Body of pancreas (tissue), 4 donors: ENCODE results near the gene SUMF2. TPM values are rescaled to one million over a fixed set of nuclear protein-coding genes. Genes with fewer than 3 reads are reported as not detected.
A peak's percentile ranks its signal among the peaks of the same experiment; 100 is the strongest.
"Not testable (repeated sequence)": the region's sequence is repeated elsewhere in the genome, so short reads cannot be mapped to it uniquely, and the experiment has no call there.

Experiments
- ATAC-seq: fragments of 150-250 bp; one replicate; pipeline ENCODE4 v1.9.1; 2016
- DNase-seq, 4 donors: peaks; one replicate each; pipeline ENCODE4 v3.0.0-alpha.2; 2019
- H3K27ac ChIP-seq, 4 donors: fragments of 200-600 bp; sonication (generic); 1 replicate in 3 of 4; 2 replicates in 1 of 4; pipeline versions ENCODE4 v1.5.1 to v1.6.1; 2016 to 2019; ENCODE audit warnings: mild to moderate bottlenecking in 1 of 4, mixed read lengths in 1 of 4, moderate library complexity in 1 of 4
- H3K27me3 ChIP-seq, 2 donors: fragments of 200-600 bp; sonication (generic); one replicate each; pipeline ENCODE4 v1.6.0; 2016; ENCODE audit warnings: mild to moderate bottlenecking in 1 of 2
- H3K36me3 ChIP-seq, 2 donors: fragments of 200-600 bp; sonication (generic); replicated peaks in 1 of 2; 2 replicates each; pipeline ENCODE4 v1.5.1; 2016; ENCODE audit warnings: low read depth in 2 of 2; ENCODE audit not compliant: insufficient read depth in 1 of 2
- H3K4me1 ChIP-seq: fragments of 200-600 bp; sonication (generic); one replicate; pipeline ENCODE4 v1.6.0; 2016
- H3K4me3 ChIP-seq, 2 donors: fragments of 200-600 bp; sonication (generic); 1 replicate in 1 of 2; 2 replicates in 1 of 2; pipeline ENCODE4 v1.5.1; 2016 to 2019
- H3K9me3 ChIP-seq, 3 donors: fragments of 200-600 bp; sonication (generic); 1 replicate in 2 of 3; 2 replicates in 1 of 3; pipeline ENCODE4 v1.5.1; 2016
- POLR2A ChIP-seq, 3 donors: fragments of 450-650 bp; IDR thresholded peaks; one replicate each; pipeline ENCODE4 v1.6.1; 2016; ENCODE audit warnings: antibody characterized with exemption in 3 of 3, mild to moderate bottlenecking in 2 of 3
- WGBS, 2 donors: methylation state at CpG; one replicate each; pipeline ENCODE4 v1.1.5; 2017; 5-methylcytosine and 5-hydroxymethylcytosine counted together
- intact Hi-C: fragments of 100-400 bp; cut with DNase I; formaldehyde crosslinking; loops from one replicate; pipeline ENCODE4 v1.15.1; 2023
- total RNA-seq, 2 donors: library from RNA; depleted of rRNA; stranded (reverse); fragments of >200 nt; gene quantifications; one replicate each; pipeline ENCODE4 v1.1.0, GENCODE V29; 2016
- TF ChIP-seq, protein P1 (sequence below), 7 experiments: fragments of 450-650 bp in 4 of 7; fragments of 200-600 bp in 3 of 7; sonication (generic) in 3 of 7; IDR thresholded peaks; one replicate each; pipeline ENCODE4 v1.5.1; 2016 to 2019; ENCODE audit warnings: antibody characterized with exemption in 7 of 7

Gene SUMF2
- total RNA-seq, 2 donors from 2014 or later, result 105 to 143 TPM

DNA sequence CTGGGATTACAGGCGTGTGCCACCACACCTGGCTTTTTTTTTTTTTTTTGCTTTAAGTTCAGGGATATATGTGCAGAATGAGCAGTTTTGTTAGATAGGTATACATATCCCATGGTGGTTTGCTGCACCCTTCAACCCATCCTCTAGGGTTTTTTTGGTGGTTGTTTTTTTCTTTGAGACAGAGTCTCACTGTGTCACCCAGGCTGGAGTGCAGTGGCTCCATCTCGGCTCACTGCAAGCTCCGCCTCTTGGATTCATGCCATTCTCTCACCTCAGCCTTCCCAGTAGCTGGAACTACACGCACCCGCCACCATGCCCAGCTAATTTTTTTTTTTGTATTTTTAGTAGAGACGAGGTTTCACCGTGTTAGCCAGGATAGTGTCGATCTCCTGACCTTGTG lies 15.3 kb upstream of the SUMF2 start:
- TF ChIP-seq, protein P1, sequence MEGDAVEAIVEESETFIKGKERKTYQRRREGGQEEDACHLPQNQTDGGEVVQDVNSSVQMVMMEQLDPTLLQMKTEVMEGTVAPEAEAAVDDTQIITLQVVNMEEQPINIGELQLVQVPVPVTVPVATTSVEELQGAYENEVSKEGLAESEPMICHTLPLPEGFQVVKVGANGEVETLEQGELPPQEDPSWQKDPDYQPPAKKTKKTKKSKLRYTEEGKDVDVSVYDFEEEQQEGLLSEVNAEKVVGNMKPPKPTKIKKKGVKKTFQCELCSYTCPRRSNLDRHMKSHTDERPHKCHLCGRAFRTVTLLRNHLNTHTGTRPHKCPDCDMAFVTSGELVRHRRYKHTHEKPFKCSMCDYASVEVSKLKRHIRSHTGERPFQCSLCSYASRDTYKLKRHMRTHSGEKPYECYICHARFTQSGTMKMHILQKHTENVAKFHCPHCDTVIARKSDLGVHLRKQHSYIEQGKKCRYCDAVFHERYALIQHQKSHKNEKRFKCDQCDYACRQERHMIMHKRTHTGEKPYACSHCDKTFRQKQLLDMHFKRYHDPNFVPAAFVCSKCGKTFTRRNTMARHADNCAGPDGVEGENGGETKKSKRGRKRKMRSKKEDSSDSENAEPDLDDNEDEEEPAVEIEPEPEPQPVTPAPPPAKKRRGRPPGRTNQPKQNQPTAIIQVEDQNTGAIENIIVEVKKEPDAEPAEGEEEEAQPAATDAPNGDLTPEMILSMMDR (IDR thresholded peaks at IDR 0.05), result peak in 1 of 7 experiments; percentile 15
- peak; percentile 67 to 82 (median 70) for DNase-seq
- H3K36me3 ChIP-seq, H3K4me3 ChIP-seq, H3K9me3 ChIP-seq, intact Hi-C loops, H3K27me3 ChIP-seq, ATAC-seq: not testable (repeated sequence)
- peaks cover 68% of the 10 kb centered on the region for H3K4me1 ChIP-seq
- 37 to 38% methylated on average over 8 of the region's 8 CpGs for WGBS, 2 donors
- H3K27ac ChIP-seq, result peak overlapping the region in 3 of 4 donors; percentile 74 to 88 (median 84)

DNA sequence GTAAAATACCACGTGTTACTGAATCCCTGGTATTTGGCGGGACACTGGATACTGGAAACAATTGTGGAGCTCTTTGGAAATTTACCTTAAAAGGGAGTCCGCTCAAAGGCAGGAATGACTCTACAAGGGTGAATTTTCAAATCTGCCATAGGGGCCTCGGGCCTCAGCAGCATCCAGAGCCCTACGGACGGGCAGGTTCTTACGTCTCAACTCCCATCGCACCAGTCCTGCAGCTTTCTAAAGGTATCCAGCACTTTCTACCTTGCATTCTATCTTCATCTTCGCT lies 13.1 kb upstream of the SUMF2 start:
- no peak for ATAC-seq
- H3K27ac ChIP-seq, result peak overlapping the region; percentile 91 to 94 (median 94)
- H3K9me3 ChIP-seq, result no peaks in the 10 kb centered on the region
- peaks cover 75% of the 10 kb centered on the region for H3K4me1 ChIP-seq
- H3K4me3 ChIP-seq, result peak overlapping the region; percentile 62 to 77
- H3K36me3 ChIP-seq, result peaks cover 0 to 8% of the 10 kb centered on the region in 2 donors
- WGBS, 2 donors, result 0 to 3% methylated on average over 9 of the region's 9 CpGs
- no peak for TF ChIP-seq POLR2A (IDR thresholded peaks at IDR 0.05)
- TF ChIP-seq, protein P1 (IDR thresholded peaks at IDR 0.05), result no peak
- H3K27me3 ChIP-seq, result no peaks in the 10 kb centered on the region
- no peak for DNase-seq
- intact Hi-C loops, result no loop called here

DNA sequence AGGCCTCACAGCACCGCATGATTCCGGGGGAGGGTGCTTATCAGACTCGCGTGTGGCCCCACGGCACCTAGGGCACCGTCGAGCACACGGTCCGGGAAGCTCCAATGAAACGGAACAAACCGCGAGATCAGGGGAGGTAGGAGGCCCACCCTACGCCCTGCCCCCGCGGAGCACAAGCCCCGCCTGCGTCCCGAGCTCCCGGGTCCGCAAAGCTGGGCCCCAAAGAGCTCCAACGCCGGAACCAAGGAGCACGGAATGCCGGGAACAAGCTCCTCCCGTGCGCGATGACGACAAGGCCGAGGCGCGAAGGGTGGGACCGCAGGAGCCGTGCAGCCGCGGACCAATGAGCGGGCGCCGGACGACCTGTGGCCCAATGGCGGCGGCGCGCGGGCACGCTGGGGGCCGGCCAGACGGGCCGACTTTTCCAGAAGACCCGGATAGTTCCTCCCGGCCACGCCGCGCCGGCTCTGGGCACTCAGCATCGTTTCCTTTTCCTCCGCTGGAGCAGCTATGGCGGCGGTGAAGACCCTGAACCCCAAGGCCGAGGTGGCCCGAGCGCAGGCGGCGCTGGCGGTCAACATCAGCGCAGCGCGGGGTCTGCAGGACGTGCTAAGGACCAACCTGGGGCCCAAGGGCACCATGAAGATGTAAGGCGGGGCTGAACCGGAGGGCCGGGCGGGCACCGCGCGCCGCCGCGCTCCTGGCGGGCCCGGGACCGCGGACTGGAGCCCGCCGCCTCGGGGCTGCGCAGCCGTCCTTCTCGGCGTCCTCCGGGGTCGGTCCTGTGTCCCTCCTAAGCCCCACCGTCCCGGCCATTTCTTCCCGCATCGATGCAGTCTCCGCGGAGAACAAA lies 12.5 kb upstream of the SUMF2 start, which contains the start of the genes CCT6A and PSPH:
TSS of gene CCT6A (plus strand) at position 427 of the 853 bp plus-strand sequence. CDS start at position 511, 84 bp downstream.
TSS of gene PSPH (minus strand) at position 106 of the 853 bp plus-strand sequence. CDS start 30,232 bp downstream, outside the sequence.
- intact Hi-C loops, result no loop called here
- peaks cover 0 to 11% of the 10 kb centered on the region in 2 donors for H3K36me3 ChIP-seq
- DNase-seq (peak; percentile 97 to 98 (median 98)), ATAC-seq (peak; percentile 95)
- peak within 1 kb of the TSS; percentile 91 to 94 (median 94) for H3K27ac ChIP-seq
- H3K27me3 ChIP-seq, result no peaks in the 10 kb centered on the region
- peak within 1 kb of the TSS; percentile 62 to 77 for H3K4me3 ChIP-seq
- TF ChIP-seq, protein P1 (IDR thresholded peaks at IDR 0.05), result peak in 1 of 7 experiments; percentile 7
- TF ChIP-seq POLR2A (IDR thresholded peaks at IDR 0.05), result peak; percentile 87 to 94 (median 92)
- peaks cover 69% of the 10 kb centered on the region for H3K4me1 ChIP-seq
- no peaks in the 10 kb centered on the region for H3K9me3 ChIP-seq
- 0 to 1% methylated on average over 13 to 92 of the region's 97 CpGs for WGBS, 2 donors

DNA sequence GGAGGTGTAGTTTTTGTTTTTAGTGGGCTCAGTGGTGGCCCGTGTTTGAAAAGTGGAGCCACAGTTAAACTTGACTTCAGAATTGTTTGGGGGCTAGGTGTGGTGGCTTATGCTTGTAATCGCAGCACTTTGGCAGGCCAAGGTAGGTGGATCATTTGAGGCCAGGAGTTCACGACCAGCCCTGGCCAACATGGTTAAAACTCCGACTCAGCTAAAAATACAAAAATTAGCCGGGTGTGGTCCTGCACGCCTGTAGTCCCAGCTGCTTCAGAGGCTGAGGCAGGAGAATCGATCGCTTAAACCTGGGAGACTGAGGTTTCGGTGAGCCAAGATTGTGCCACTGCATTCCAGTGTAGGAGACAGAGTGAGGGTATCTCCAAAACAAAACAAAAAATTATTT lies 10.7 kb upstream of the SUMF2 start:
- ATAC-seq (no peak), DNase-seq (no peak)
- peaks cover 51% of the 10 kb centered on the region for H3K4me1 ChIP-seq
- no peaks in the 10 kb centered on the region for H3K9me3 ChIP-seq
- no peak overlapping the region for H3K27ac ChIP-seq
- H3K4me3 ChIP-seq, result no peak overlapping the region
- TF ChIP-seq POLR2A (IDR thresholded peaks at IDR 0.05), result no peak
- TF ChIP-seq, protein P1 (IDR thresholded peaks at IDR 0.05), result no peak
- intact Hi-C loops, result no loop called here
- no peaks in the 10 kb centered on the region for H3K27me3 ChIP-seq
- WGBS, 2 donors, result 73 to 75% methylated on average over 9 of the region's 9 CpGs
- H3K36me3 ChIP-seq, result peaks cover 0 to 25% of the 10 kb centered on the region in 2 donors
